Measurements from ENCODE around the gene PTCH2.
A peak's percentile ranks its signal among the peaks of the same experiment; 100 is the strongest.

The PTCH2 gene

DNA sequence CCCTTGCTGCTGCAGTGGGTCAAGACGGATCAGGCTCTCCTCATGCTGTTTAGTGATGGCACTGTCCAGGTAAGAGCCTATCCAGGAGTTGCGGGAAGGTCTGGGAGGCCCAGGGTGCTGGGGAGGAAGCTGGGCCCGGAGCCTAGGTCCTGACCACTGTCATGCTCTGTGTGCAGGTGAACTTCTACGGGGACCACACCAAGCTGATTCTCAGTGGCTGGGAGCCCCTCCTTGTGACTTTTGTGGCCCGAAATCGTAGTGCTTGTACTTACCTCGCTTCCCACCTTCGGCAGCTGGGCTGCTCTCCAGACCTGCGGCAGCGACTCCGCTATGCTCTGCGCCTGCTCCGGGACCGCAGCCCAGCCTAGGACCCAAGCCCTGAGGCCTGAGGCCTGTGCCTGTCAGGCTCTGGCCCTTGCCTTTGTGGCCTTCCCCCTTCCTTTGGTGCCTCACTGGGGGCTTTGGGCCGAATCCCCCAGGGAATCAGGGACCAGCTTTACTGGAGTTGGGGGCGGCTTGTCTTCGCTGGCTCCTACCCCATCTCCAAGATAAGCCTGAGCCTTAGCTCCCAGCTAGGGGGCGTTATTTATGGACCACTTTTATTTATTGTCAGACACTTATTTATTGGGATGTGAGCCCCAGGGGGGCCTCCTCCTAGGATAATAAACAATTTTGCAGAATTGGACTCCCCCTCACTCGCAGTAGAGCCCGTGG, 37.6 kb downstream of the PTCH2 start:
- no peak overlapping the region for H3K4me3 ChIP-seq (ENCODE audit: low read length)
- DNase-seq (ENCODE audit: low read depth), result no peak

GRCh38 chr1:44803312-44804095, 39.5 kb downstream of the PTCH2 start:
- no peak for DNase-seq (ENCODE audit: low read depth)
- peak overlapping the region; percentile 2 for H3K4me3 ChIP-seq (ENCODE audit: low read length)
- TF ChIP-seq, protein P1, sequence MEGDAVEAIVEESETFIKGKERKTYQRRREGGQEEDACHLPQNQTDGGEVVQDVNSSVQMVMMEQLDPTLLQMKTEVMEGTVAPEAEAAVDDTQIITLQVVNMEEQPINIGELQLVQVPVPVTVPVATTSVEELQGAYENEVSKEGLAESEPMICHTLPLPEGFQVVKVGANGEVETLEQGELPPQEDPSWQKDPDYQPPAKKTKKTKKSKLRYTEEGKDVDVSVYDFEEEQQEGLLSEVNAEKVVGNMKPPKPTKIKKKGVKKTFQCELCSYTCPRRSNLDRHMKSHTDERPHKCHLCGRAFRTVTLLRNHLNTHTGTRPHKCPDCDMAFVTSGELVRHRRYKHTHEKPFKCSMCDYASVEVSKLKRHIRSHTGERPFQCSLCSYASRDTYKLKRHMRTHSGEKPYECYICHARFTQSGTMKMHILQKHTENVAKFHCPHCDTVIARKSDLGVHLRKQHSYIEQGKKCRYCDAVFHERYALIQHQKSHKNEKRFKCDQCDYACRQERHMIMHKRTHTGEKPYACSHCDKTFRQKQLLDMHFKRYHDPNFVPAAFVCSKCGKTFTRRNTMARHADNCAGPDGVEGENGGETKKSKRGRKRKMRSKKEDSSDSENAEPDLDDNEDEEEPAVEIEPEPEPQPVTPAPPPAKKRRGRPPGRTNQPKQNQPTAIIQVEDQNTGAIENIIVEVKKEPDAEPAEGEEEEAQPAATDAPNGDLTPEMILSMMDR (conservative IDR thresholded peaks at IDR 0.05; ENCODE audit: low read depth, low read length), result no peak

More for the DNA sequence above, 37.6 kb downstream of the PTCH2 start:
- TF ChIP-seq, protein P1 (conservative IDR thresholded peaks at IDR 0.05; ENCODE audit: low read depth, low read length), result no peak

DNA sequence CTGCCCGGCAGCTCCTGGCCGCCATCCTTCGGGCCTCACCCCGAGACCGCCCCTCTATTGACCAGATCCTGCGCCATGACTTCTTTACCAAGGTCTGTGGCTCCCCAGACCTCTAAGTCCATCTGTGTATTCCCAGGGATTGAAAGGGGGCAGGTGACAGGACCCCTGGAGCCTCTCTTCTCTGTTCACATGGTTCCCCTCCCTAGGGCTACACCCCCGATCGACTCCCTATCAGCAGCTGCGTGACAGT, 40.1 kb downstream of the PTCH2 start:
- DNase-seq (ENCODE audit: low read depth), result no peak
- H3K4me3 ChIP-seq (ENCODE audit: low read length), result peak overlapping the region; percentile 2

DNA sequence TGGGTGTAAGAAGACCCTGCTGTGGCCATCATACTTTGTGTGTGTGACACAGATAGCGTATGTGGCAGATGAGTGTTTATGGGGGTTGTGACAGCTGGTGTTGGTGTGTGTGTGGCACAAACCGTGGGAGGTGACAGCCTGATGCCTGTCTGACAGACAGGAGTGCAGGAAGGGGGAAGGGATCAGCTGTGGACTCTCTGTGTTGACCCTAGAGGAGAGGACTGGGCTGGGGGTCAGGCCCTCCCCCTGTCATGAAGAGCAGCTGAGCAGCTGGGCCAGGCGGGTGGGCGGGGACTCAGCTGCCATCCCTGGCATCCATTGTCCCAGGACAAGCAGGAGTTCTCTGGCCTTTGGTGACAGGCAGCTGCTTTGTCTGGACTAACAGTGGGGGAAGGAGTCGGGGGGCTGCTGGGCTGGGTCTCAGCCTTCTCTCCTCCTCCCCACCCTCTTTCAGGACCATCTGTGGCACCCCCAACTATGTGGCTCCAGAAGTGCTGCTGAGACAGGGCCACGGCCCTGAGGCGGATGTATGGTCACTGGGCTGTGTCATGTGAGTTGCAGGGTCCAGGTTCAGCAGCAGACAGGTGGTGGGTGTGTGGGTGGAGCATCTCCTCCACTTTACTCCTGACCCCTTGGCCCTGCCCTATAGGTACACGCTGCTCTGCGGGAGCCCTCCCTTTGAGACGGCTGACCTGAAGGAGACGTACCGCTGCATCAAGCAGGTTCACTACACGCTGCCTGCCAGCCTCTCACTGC, 40.6 kb downstream of the PTCH2 start:
- DNase-seq (ENCODE audit: low read depth), result no peak
- TF ChIP-seq, protein P1 (conservative IDR thresholded peaks at IDR 0.05; ENCODE audit: low read depth, low read length), result no peak
- peak overlapping the region; percentile 64 for H3K4me3 ChIP-seq (ENCODE audit: low read length)

More for the DNA sequence above, 40.1 kb downstream of the PTCH2 start:
- TF ChIP-seq, protein P1 (conservative IDR thresholded peaks at IDR 0.05; ENCODE audit: low read depth, low read length), result no peak

- H3K4me3 ChIP-seq (ENCODE audit: low read length), result peak overlapping the region; percentile 64
- DNase-seq (ENCODE audit: low read depth), result no peak
- TF ChIP-seq, protein P1 (conservative IDR thresholded peaks at IDR 0.05; ENCODE audit: low read depth, low read length), result no peak
These were observed 41.4 kb downstream of the PTCH2 start for GRCh38 chr1:44801491-44802305.

DNA sequence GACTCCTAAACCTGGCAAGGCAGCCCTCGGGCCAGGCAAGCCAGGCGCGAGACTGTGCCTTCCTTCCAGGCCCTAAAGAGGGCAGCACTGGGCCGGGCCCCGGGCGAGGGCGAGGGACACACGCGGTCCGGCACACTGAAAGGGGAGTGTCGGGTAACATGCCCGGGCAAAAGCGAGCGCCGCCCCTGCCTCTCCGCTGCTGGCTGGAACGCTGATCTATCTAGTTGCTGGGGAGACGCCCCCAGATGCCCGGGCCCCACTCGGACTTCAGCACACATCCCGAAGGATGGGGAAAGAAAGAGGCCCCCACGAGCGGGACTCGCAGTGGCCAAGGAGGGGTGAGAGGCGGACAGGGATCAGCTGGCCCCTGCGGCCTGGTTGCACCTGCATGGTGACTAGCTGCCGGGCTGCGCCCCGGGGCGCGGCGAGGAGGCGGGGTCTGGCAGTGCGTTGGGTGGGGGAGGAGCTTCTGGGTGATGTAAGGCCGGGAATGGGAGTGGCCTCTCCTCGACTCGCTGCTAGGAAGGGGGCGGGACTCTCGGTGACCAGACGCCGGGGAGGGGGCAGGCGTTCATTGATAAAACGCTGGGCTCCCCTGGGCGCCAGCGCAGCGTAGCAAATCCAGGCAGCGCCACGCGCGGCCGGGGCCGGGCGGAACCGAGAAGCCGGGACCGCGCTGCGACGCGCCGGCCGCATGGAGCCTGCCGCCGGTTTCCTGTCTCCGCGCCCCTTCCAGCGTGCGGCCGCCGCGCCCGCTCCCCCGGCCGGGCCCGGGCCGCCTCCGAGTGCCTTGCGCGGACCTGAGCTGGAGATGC, 43.1 kb downstream of the PTCH2 start, which contains the start of gene PLK3:
Gene PLK3 (plus strand): TSS at position 608 of the 815 bp plus-strand sequence. CDS start 87 bp downstream, at position 695.
- peak within 1 kb of the TSS; percentile 84 for H3K4me3 ChIP-seq (ENCODE audit: low read length)
- TF ChIP-seq, protein P1 (conservative IDR thresholded peaks at IDR 0.05; ENCODE audit: low read depth, low read length), result peak; percentile 90
- DNase-seq (ENCODE audit: low read depth), result peak; percentile 93

Data from retinal pigment epithelial cell (primary cell).